Measurements from ENCODE around the gene HOMER3.
"Not testable (repeated sequence)": the region's sequence is repeated elsewhere in the genome, so short reads cannot be mapped to it uniquely, and the experiment has no call there.

Gene HOMER3

DNA sequence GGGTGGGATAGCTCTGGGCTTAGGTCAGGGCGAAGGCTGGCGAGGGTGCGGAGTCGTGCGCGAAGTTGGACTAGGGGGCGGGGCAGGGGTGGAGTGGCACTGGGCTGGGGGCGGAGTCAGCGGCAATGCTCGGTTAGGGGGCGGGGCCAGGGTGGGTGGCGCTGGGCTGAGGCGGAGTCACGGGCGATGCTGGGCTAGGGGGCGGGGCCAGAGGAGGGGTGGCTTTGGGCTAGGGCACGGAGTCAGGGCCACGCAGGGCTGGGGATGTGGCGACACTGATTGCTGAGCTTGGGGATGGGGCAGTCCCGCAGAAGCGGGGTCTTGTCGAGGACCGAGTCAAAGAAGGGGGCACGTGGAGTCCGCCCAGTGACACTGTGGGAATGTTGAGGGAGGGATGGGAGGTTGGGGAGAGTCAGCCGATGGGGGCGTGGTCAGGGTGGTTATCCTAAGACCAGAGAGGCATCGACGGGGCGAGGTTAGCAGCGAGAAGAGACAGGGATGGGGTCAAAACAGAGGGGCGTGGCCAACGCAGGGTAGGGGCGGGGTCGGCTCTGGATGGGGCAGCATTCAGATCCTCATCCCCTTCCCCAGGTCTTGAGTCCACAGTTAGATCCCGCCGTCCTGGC is 8.7 kb downstream of the HOMER3 start:
- in situ Hi-C loops (cut with HindIII; ENCODE audit: low pct_ligation_motif_present, low pct_unique_long_range_greater_than_20kb, low sequenced_read_pairs) = no loop called here
- DNase-seq = peak; percentile 35

DNA sequence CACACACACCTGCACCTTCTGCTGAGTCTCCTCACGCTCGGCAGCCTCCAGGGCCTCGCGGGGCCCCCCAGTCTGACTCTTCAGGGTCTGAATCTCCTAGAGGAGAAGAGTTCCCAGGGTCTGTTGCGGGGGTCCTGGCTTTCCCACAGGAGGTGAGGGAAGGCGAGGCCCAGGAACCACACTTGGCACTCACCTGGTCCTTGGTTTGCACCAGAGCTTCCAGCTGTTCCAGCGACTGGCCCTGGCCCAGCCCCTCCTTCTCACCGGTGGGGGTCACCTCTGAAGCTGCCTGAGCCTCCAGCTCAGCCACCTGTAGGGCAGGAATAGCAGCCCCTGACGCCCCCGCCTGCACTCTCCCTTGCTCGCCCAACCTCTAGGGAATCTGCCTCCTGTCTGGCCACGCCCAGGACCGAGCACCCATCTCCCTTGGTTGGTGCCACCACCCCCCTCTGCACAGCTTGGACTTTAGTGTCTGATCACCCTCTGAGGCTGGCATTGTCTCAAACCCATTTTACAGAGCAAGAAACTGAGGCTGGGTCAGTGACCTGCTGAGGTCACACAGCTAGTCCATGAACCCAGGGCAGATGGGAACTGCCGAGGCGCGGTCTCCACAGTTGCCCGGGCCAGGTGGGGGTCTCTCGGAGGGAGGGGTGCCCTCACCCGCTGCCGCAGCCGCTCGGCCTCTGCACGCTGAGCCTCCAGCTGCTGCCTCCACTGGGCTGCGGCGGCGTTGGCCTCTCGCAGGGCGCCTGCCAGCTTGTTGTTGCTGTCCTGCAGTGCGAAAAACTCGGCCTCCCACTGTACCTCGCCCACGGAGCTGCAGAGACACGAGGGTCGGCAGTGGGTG is 9.5 kb downstream of the HOMER3 start:
- in situ Hi-C loops (cut with HindIII; ENCODE audit: low pct_ligation_motif_present, low pct_unique_long_range_greater_than_20kb, low sequenced_read_pairs) = no loop called here
- no peak for DNase-seq

DNA sequence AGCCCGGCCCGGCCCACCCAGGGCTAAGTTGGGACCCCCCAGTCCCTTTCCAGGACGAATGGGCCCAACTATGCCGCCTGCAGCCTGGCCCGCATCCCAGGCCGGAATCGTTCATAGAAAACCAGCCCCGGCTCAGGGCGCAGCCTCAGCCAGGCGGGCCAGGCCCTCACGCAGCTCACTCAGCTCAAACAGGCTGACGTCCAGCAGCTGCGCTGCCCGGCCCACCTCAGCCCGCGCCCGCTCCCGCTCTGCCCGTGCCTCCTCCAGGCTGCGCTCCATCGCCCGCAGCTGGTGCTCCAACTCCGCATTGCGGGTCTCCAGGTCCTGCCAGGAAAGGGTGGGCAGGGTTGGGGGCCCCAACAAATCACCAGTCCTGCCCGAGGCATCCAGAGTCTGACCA is 11.7 kb downstream of the HOMER3 start:
- in situ Hi-C loops (cut with HindIII; ENCODE audit: low pct_ligation_motif_present, low pct_unique_long_range_greater_than_20kb, low sequenced_read_pairs) = no loop called here
- DNase-seq = no peak

DNA sequence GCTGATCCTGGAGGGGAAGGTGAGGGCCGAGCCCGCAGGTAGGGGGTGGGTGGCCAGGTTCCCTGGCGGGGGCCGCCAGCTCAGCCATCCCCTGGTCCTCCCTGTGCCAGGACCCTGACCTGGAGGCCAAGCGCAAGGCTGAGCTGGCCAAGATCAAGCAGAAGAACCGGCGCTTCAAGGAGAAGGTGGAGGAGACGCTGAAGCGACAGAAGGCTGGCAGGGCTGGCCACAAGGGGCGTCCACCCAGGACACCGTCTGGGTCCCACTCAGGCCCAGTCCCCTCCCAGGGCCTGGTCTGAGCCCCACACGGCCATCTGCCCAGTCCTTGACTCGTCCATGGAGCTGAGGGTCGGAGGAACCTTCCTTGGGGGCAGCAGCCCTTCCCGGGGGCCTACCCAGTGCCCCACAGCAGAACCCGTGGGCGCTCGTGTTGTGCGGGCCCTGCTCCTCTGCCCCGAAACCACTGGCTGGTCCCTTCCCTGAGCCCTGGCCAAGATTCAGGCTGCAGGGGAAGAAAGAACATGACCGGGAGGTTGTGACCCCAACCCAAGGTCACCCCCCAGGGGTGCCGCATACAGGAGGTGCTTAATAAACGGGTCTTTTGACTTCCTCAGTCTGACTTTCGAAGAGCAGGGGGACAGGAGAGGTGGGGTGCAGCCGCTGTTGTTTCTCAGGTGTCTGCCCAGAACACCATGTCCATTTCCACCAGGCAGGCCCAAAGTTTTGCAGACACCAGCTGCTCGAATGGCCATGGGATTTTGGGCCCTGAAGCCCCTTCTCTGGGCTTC is 12.8 kb downstream of the HOMER3 start:
- no peak for DNase-seq
- in situ Hi-C loops (cut with HindIII; ENCODE audit: low pct_ligation_motif_present, low pct_unique_long_range_greater_than_20kb, low sequenced_read_pairs) = no loop called here

DNA sequence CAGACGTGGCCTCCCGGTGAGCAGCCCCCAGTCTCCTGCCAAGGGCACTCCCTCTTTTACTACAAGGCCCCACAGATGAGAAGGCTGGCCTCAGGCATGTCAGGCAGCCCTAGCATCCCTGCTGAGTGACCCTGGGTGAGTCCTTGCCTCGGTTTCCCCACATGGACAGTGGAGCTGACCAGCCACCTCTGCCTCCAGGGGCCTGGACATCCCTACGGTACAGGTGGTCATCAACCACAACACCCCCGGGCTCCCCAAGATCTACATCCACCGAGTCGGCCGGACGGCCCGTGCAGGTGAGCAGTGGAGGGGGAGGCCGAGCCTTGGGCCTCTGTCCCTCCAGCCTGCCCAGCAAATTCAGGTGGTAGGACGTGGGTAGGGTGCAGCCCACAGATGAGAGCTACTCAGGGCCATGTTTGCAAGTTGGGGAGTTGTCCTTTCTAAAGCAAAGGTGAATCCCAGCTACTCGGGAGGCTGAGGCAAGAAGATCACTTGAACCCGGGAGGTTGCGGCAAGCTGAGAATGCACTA is 16.3 kb downstream of the HOMER3 start:
- DNase-seq = no peak
- in situ Hi-C loops (cut with HindIII; ENCODE audit: low pct_ligation_motif_present, low pct_unique_long_range_greater_than_20kb, low sequenced_read_pairs) = no loop called here

DNA sequence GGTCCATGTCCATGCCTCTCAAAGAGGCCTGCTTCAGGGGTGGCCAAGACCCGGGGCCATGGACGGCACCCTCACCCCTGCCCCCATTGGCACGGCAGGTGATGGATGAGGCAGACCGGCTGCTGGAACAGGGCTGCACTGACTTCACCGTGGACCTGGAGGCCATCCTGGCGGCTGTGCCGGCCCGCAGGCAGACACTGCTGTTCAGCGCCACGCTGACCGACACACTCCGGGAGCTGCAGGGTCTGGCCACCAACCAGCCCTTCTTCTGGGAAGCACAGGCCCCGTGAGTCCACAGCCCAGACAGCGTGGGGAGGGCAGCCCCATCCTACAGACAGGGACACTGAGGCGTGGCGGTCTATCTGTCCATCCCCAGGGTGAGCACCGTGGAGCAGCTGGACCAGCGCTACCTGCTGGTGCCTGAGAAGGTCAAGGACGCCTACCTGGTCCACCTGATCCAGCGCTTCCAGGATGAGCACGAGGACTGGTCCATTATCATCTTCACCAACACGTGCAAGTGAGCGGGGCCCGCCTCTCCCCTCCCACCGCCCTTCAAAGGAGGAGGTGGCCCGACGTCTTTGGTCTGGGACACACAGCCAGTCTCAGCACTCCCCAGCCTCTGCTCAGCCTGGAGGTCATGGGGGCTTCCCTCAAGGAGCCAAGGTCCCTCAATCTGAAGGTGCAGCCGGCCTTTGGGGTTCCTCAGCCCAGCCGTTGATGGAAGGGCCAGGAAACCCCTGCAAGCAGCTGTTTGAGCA is 18.6 kb downstream of the HOMER3 start:
- in situ Hi-C loops (cut with HindIII; ENCODE audit: low pct_ligation_motif_present, low pct_unique_long_range_greater_than_20kb, low sequenced_read_pairs) = no loop called here
- no peak for DNase-seq

DNA sequence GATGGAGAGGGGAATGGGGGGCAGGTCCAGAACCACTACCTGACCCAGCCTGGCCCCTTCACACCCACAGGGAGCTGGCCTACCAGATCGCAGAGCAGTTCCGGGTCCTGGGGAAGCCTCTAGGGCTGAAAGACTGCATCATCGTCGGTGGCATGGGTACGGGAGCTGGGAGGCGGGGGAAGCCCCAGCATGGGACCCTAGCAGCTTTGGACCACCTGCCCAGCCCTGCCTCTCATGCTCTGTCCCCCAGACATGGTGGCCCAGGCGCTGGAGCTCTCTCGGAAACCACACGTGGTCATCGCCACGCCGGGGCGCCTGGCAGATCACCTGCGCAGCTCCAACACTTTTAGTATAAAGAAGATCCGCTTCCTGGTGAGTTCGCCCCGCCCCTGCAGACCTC is 19.4 kb downstream of the HOMER3 start:
- in situ Hi-C loops (cut with HindIII; ENCODE audit: low pct_ligation_motif_present, low pct_unique_long_range_greater_than_20kb, low sequenced_read_pairs) = no loop called here

DNA sequence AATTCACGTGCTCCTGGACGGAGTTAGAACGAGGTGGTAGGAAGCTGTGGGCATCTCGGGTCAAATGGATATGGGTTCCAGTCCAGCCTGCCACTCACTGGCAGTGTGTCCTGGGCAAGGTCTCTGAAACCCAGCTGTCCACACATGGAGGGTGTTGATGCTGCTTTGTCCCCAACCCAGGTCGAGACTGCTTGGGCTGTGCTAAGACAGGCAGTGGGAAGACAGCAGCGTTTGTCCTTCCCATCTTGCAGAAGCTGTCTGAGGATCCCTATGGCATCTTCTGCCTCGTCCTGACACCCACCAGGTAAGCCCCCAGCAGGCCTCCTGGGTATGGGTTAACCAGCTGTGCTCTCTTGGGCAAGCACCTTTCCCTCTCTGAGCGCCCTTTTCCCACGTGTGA is 20.6 kb downstream of the HOMER3 start:
- in situ Hi-C loops (cut with HindIII; ENCODE audit: low pct_ligation_motif_present, low pct_unique_long_range_greater_than_20kb, low sequenced_read_pairs) = no loop called here
- DNase-seq = no peak

More for the DNA sequence above, 19.4 kb downstream of the HOMER3 start:
- no peak for DNase-seq

DNA sequence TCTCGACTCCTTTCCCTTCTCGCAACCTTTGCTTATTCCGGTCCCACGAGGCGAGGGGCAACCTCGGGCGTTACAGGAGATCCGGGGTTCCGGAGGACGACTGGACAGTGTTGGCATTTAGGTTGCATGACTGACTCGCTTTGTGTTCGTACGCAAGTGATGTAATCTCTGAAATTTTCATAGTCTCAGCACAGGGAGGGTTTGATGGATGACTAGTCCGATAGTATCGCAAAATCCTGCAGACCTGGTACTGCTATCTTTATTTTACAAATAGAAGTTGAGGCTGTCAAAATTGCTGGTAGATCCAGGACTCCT is 21.2 kb downstream of the HOMER3 start:
- no peak for DNase-seq
- in situ Hi-C loops (cut with HindIII; ENCODE audit: low pct_ligation_motif_present, low pct_unique_long_range_greater_than_20kb, low sequenced_read_pairs) = no loop called here

DNA sequence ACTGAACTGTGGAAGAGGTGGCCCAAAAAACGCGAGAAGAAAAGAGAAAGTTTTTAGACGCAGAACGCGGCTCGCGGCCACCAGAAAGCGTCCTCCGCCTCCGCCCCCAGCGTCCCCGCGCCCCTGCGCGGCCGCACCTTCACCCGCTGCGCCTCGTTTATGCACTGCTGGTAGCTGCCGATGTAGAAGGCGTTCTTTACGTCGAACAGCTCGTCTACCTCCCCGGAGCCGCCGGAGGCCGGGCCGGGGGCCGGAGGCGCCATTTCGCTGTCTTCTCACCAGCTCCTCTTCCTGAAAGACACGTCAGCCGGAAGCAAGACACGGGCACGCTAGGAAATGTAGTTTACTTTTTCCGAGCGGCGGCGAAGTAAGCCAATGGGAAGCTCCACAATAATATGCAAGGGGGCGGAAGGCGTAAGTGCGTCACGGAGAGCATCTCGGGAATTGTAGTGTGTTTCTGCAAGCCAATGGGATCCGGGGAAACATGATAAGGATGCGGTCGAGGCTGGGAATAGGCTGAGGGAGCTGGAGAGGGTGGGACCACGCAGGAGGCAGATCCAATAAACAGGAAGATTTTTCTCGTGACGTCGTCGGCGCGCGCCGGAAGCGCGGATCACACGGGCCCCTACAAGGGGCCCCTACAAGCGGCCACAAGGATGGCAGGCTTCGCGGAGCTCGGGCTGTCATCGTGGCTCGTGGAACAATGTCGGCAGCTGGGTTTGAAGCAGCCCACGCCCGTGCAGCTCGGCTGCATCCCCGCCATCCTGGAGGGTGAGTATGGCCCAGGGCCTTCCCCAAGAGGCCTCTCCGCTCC is 21.7 kb downstream of the HOMER3 start, which contains the start of the genes COPE and DDX49:
Gene COPE, minus strand, starts transcription at position 302 of the 814 bp plus-strand sequence. Its CDS starts 39 bp downstream, at position 263.
Gene DDX49, plus strand, starts transcription at position 630 of the 814 bp plus-strand sequence. Its CDS starts 27 bp downstream, at position 657.
- DNase-seq = peak; percentile 98
- in situ Hi-C loops (cut with HindIII; ENCODE audit: low pct_ligation_motif_present, low pct_unique_long_range_greater_than_20kb, low sequenced_read_pairs) = no loop called here

DNA sequence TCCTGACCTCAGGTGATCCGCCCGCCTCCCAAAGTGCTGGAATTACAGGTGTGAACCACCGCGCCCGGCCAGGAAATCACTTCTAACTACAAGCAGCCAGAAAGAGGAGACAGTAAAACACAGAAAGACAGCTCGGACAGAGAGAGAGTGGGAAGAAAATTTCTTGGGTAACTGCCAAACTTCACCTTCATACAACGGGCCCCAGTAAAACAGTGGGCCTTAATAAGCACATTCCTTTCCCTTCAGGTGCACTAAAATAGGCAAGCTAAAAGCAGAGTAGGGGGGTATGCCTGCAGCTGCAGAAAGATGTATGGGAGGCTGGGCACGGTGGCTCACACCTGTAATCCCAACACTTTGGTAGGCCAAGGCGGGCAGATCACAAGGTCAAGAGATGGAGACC is 23.4 kb downstream of the HOMER3 start:
- DNase-seq; in situ Hi-C loops (cut with HindIII; ENCODE audit: low pct_ligation_motif_present, low pct_unique_long_range_greater_than_20kb, low sequenced_read_pairs): not testable (repeated sequence)

DNA sequence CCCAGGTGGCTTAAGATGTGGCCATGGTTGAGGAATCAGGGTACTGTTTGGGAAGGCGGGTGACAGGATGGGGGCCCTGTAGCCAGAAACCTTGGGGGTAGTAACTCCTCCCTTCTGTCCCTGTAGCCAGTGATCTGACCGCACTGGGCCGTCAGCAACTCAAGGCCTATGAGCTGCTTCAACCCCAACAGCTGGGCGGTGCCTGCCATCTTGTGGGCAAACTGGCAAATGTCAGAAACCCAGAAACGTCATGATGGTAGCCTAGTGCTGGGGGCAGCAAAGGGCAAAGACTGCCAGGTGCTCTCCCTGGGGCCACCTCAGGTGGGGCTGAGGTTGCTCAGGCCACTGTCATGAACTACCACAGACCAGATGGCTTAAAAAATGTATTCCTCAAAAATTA is 25.4 kb downstream of the HOMER3 start:
- in situ Hi-C loops (cut with HindIII; ENCODE audit: low pct_ligation_motif_present, low pct_unique_long_range_greater_than_20kb, low sequenced_read_pairs) = no loop called here
- DNase-seq = peak; percentile 53

DNA sequence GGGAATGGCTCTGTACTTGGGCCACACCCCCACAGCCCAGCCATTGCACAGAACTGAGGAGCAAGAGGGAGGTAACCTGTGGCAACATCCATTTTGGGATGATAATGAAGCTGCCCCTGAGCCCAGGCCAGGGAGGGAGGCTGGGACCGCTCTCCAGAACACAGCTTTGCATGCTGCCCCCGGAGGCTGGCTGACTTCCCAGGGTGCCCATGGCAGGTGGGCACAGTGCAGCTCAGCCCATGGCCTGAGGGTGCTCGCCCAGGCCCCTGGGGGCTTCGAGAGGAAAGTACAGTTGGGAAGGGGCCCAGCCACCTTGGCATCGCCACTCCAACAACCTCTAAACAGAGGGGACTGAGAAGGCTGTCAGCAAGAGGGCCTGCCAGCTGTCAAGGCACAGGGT is 27.6 kb downstream of the HOMER3 start:
- in situ Hi-C loops (cut with HindIII; ENCODE audit: low pct_ligation_motif_present, low pct_unique_long_range_greater_than_20kb, low sequenced_read_pairs) = no loop called here
- DNase-seq = no peak

DNA sequence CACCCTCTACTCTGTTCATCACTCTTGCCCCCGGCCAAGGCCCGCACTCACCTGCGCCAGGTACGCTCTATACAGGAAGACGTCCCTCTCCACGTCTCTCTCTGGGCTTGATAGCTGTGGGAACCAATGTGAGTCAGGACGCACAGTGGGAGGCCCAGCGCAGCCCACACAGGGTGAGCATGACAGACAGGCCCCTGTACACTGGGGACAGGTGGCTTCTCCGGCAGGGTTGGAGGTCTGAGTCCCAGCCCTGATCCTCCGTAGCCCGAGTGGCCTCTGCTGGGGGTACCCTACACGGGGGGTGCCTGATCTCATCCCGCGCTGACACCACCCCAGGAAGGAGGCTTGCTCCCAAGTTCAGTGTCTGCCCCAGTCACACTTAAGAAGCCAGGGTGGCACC is 28.1 kb downstream of the HOMER3 start:
- in situ Hi-C loops (cut with HindIII; ENCODE audit: low pct_ligation_motif_present, low pct_unique_long_range_greater_than_20kb, low sequenced_read_pairs) = no loop called here
- DNase-seq = no peak

DNA sequence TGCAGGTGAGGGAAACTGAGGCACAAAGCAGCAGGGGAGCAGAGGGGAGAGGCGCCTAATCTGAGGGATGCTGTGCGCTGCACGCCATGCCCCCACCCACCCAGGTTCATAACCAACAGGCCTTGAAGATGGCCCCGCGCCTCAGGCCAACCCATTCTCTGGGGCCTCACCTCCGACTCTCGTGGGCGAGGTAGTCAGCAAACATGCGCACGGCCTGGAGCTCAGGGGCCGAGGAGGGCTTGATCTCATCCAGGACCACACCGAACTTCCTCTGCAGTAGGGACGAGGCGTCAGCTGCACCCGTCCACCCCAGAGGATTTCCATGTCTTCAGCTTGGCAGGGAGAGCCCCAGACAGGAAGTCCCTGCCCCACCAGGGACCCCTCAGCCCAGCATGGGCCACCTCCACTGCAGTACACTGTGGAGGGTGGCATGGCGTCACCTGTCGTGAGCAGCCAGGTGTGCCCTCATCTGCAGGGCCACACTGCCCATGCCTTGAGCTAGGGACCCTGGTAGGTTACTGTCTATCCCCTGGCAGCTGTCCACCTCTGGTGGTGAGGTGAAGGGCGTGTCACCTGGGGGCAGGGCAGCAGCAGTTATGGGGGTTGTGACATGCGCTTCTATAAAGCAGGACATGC is 30.1 kb downstream of the HOMER3 start:
- in situ Hi-C loops (cut with HindIII; ENCODE audit: low pct_ligation_motif_present, low pct_unique_long_range_greater_than_20kb, low sequenced_read_pairs) = no loop called here
- DNase-seq = no peak

DNA sequence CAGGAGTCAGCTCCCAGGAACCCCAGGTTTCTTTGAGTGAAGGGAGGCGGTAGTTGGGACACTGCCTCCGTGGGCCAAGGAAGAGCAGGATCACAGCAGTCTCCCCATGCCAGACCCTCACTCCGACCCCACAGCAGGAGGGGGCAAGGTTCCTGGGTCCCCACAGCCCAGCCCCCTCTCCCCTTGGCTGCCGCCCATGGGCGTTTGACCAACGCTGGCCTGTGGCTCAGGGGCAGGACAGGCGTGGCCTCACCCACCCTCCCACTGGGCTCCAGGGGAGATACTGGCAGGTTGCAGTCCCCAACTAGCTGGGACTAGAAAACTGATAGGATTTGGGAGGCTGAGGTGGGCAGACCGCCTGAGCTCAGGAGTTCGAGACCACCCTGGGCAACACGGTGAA is 31.0 kb downstream of the HOMER3 start:
- in situ Hi-C loops (cut with HindIII; ENCODE audit: low pct_ligation_motif_present, low pct_unique_long_range_greater_than_20kb, low sequenced_read_pairs) = no loop called here
- no peak for DNase-seq

DNA sequence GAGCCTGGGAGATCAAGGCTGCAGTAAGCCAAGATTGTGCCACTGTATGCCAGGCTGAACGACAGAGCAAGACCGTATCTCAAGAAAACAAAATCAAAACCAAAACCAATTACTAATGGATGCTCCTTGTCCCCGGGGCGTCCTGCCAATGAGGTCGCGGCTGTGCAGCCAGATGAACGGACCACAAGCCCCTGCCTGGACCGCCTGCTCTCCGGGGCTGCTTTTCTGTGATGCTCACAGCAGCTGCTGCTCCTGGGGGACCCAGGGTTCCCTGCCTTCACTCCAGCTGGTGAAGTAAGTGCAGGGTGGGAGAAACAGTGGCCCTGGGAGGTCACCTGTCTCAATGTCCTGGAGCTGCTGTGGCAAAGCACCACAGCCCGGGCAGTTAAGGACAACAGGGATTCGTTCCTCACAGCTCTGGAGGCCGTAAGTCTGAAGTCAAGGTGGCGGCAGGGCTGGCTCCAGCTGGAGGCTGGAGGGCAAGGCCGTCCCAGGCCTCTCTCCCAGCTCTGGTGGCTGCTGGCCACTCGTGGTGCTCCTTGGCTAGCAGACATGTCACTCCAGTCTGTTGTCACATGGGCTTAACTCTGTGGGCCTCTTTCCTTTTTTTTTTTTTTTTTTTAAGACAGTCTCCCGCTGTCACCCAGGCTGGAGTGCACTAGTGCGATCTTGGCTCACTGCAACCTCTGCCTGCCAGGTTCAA is 31.9 kb downstream of the HOMER3 start:
- in situ Hi-C loops (cut with HindIII; ENCODE audit: low pct_ligation_motif_present, low pct_unique_long_range_greater_than_20kb, low sequenced_read_pairs) = no loop called here
- no peak for DNase-seq
